GM18861 (cell line): ENCODE measurements around the gene ZFHX2.

Experiments used
- ATAC-seq: cut with Tn5 transposase; IDR thresholded peaks from one replicate; pipeline ENCODE4 v1.9.1; 2021; ENCODE audit not compliant: unreplicated experiment

ZFHX2 gene

GRCh38 chr14:23573384-23574015, 21.9 kb upstream of the ZFHX2 start:
- no peak for ATAC-seq

GRCh38 chr14:23572836-23573235, 21.3 kb upstream of the ZFHX2 start:
- ATAC-seq: no peak

GRCh38 chr14:23572524-23572828, 20.9 kb upstream of the ZFHX2 start:
- no peak for ATAC-seq

- ATAC-seq: no peak
Measured at GRCh38 chr14:23571701-23572523, 20.3 kb upstream of the ZFHX2 start.

- no peak for ATAC-seq
Measured at GRCh38 chr14:23570806-23571483, 19.4 kb upstream of the ZFHX2 start.

DNA sequence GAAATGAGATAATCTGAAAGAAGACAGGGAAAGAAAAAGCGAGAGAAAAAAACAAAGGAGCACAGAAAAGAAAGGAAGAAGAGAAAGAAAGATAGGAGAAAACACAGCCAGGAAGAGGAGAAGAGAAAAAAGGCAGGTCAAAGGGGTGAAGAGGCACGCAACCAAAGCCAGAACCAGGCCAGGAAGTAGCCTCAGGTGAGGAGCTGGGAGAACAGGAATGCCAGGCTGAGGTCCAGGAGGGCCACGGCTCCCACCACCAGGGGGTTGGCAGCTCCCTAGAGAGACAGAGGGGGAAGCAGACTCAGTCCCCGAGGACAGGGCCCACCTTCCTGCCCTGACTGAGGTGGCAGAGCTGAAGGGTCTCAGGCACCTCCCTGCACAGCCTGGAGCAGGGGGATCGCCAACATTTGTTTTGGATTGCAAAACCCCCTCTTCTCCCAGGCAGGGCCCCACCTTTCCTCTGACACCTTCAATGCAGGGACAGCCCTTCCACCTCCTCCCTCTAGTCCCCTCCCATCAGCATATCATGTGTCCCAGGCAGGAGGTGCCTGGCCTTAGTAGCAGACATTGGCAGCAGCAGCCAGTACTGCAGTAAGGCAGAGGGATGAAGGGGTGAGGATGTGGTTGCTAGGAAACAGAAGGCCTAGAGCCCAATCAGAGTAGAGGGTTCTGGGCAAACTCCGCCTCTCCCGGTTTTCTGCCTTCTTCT, 18.0 kb upstream of the ZFHX2 start:
- ATAC-seq: no peak

GRCh38 chr14:23568600-23569331, 17.2 kb upstream of the ZFHX2 start:
- ATAC-seq: no peak

DNA sequence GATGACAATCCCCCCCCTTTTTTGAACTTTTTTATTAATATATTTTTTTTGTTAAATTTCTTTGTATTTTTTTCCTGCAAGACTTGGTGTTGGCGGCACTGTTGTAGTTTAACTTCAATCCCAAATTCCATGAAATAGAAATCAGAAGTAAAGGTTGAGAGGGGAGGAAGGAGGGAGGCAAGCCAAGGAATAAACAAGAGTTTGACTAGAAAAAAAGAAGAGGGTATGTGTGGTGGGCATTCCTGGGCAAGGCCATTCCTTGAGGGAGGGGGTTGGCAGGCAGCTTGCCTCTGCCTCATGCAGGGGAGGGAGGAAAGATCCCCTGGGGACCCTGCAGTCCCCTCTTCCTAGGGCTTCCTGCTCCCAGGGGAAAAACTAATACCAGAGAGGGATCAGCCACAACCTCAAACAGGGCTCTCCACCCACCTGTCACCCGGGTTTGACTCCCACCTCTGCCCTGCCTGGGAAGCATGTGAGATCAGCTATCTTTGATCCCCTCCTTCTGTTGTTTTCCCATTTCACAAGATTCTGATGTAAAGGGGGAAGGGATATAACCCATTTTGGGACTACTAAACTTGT, 16.5 kb upstream of the ZFHX2 start:
- no peak for ATAC-seq

- peak; percentile 78 for ATAC-seq
Measured at GRCh38 chr14:23567186-23568020, 15.8 kb upstream of the ZFHX2 start, which contains the start of gene AP1G2. Gene AP1G2, minus strand, starts transcription at chr14:23567791. Its CDS starts 477 bp downstream, at chr14:23567314.

DNA sequence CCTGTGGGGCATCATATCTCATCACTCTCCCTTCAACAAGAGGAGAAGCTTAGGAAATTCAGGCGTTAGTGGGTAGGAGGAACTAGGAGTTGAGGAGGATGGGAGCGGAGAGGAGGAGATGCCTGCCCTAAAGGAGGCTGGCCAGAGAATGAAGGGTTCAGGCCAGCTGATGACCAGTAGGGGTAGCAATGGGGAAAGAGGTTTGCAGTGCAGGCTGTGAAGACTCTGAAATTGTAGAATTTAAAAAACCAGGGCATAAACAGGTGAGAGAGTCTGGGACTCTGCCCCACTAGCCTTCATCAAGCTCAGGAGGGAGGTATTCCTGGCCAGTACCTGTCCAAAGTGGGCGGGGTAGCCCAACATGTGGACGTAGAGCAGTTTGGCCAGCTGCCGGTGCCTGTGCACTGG, 15.2 kb upstream of the ZFHX2 start:
- no peak for ATAC-seq

DNA sequence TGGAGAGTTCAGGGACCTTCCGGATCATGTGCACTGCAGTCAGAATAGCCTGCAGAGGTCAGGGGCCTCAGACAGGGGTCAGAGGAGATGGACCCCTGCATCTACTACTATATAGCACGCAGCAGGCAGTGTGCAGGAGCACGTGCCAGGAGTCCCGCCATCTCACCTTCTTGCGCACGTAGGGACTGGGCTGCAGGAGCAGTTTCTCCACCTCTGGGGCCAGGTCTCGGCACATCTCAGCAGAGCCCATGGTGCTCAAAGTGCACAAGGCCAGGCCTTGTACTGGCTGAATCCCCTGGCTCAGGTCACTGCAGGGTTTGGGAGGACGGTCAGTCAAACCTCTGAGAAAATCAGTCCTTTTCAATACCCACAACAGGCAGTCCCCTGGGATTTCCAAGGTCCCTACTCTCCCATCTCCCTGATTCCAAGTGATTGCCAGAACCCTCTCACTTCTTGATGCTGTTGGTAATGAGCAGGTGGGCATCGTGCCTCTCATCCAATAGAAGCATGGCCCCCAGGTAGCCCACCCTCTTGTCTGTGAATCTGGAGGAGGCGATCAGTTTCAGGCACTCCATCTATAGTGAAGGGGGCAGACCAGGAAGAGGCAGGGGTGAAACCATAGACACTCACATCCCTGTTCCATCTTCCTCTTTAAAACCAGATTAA, 14.7 kb upstream of the ZFHX2 start:
- ATAC-seq: no peak

- no peak for ATAC-seq
Measured at GRCh38 chr14:23565626-23566025, 14.1 kb upstream of the ZFHX2 start.

DNA sequence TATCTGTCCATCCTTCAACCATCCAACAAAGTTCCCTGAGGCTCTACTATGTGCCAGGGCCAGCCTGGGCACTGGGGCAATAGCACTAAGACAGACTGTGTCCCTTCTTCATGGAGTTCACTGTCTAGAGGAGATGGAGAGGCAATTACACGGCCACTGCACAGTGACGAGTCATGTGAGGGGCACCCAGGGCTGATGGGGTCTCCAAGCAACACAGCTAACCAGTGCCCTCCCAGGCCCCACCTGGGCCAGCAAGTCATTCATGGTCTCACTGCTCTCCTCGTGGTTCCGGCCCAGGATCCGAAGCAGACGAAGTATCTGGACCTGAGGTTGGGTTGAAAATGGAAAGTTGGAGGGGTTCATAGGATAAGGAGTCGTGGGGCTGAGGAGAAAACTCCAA, 13.3 kb upstream of the ZFHX2 start:
- ATAC-seq: no peak

GRCh38 chr14:23564181-23564812, 12.7 kb upstream of the ZFHX2 start:
- no peak for ATAC-seq

DNA sequence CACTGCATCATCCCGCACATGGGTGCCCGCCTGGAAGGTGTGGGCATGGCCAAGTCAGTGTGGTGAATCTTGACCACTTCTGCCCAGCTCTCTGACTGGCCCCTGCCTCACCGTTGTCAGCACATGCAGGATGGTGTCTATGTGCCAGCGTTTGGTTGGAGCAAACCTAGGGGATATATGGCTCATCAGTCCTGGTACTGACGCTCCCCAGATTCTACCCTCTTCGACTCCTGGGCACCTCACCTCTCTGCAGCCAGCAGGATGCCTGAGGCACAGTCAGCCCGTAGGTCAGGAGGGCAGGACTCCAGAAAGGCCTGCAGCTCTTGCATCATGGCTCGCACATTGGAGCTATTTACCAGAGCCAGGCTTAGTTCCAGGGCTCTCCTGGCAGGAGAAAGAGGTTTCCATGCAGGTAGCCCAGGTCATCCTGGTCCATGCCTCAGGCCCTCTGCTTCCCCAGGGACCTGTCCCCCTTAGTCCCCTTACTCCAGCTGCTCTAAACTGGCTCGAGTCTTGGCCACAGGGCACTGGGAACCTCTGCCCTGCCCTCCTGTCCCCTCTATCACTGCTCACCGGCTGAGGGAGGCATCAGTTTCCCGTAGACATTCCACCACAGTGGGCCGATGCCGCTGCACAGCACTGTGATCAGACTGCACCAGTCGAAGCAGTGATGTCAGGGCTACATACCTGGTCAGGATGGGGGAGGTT, 12.1 kb upstream of the ZFHX2 start:
- no peak for ATAC-seq

- no peak for ATAC-seq
Measured at GRCh38 chr14:23562822-23563472, 11.4 kb upstream of the ZFHX2 start.
